GM23338 (cell line): ENCODE results near the gene HIVEP3. TPM values are rescaled to one million over a fixed set of nuclear protein-coding genes. Genes with fewer than 3 reads are reported as not detected.

Source experiments
- ATAC-seq: fragments of 200-7000 bp; cut with Tn5 transposase; 3 replicates; pipeline ENCODE4 v1.9.1; 2020
- DNase-seq: peaks from one replicate; pipeline ENCODE4 v3.0.0-alpha.2; 2015; ENCODE audit warnings: low spot score
- H2AFZ ChIP-seq: fragments of 200-600 bp; sonication (generic); 2 replicates; pipeline ENCODE4 v1.8.0; 2016; ENCODE audit warnings: antibody characterized with exemption, mild to moderate bottlenecking, moderate library complexity
- H3F3A ChIP-seq: fragments of 200-600 bp; sonication (generic); replicated peaks from 2 replicates; pipeline ENCODE4 v1.8.0; 2017; ENCODE audit warnings: antibody characterized with exemption, mixed run types, low read depth
- H3K27ac ChIP-seq: fragments of 200-600 bp; sonication (generic); 2 replicates; pipeline ENCODE4 v1.6.1; 2016; ENCODE audit warnings: low read depth
- H3K27me3 ChIP-seq: fragments of 200-600 bp; sonication (generic); 2 replicates; pipeline ENCODE4 v1.8.0; 2016; ENCODE audit warnings: mild to moderate bottlenecking, mixed run types, moderate library complexity; ENCODE audit not compliant: insufficient read depth
- H3K36me3 ChIP-seq: fragments of 200-600 bp; sonication (generic); 2 replicates; pipeline ENCODE4 v1.8.0; 2016; ENCODE audit warnings: mild to moderate bottlenecking; ENCODE audit not compliant: insufficient read depth
- H3K4me1 ChIP-seq: fragments of 200-600 bp; sonication (generic); 2 replicates; pipeline ENCODE4 v1.8.0; 2016; ENCODE audit warnings: mild to moderate bottlenecking, moderate library complexity; ENCODE audit not compliant: insufficient read depth
- H3K4me2 ChIP-seq: fragments of 200-600 bp; sonication (generic); 2 replicates; pipeline ENCODE4 v1.7.1; 2017; ENCODE audit warnings: mixed run types
- H3K4me3 ChIP-seq: fragments of 200-600 bp; sonication (generic); 2 replicates; pipeline ENCODE4 v1.6.1; 2016; ENCODE audit warnings: mixed run types
- H3K79me2 ChIP-seq: fragments of 200-600 bp; sonication (generic); replicated peaks from 2 replicates; pipeline ENCODE4 v1.8.0; 2017; ENCODE audit warnings: mild to moderate bottlenecking; ENCODE audit not compliant: insufficient read depth
- H3K9me2 ChIP-seq: fragments of 200-600 bp; sonication (generic); 2 replicates; pipeline ENCODE4 v1.8.0; 2017; ENCODE audit not compliant: insufficient read depth
- H4K20me1 ChIP-seq: fragments of 200-600 bp; sonication (generic); replicated peaks from 2 replicates; pipeline ENCODE4 v1.8.0; 2017; ENCODE audit warnings: mild to moderate bottlenecking; ENCODE audit not compliant: insufficient read depth
- H3K27ac Mint-ChIP-seq: 2 replicates; pipeline ENCODE4 v1.8.0; 2020; ENCODE audit warnings: inconsistent platforms, mild to moderate bottlenecking, moderate library complexity, mixed read lengths
- H3K27me3 Mint-ChIP-seq: 3 replicates; pipeline ENCODE4 v1.8.0; 2022; ENCODE audit warnings: low read depth, mild to moderate bottlenecking, moderate library complexity, mixed read lengths, inconsistent platforms; ENCODE audit not compliant: insufficient read depth, poor library complexity
- H3K36me3 Mint-ChIP-seq: 3 replicates; pipeline ENCODE4 v1.8.0; 2021; ENCODE audit warnings: low read depth, mild to moderate bottlenecking, inconsistent platforms, moderate library complexity, mixed read lengths
- H3K4me1 Mint-ChIP-seq: 3 replicates; pipeline ENCODE4 v1.8.0; 2020; ENCODE audit warnings: mild to moderate bottlenecking, inconsistent platforms, mixed read lengths
- H3K4me3 Mint-ChIP-seq: 3 replicates; pipeline ENCODE4 v1.8.0; 2021; ENCODE audit warnings: moderate library complexity, mild to moderate bottlenecking, inconsistent platforms, mixed read lengths
- H3K9me3 Mint-ChIP-seq: 3 replicates; pipeline ENCODE4 v1.8.0; 2020; ENCODE audit warnings: moderate library complexity, mild to moderate bottlenecking, inconsistent platforms, mixed read lengths
- CTCF ChIP-seq, 2 experiments: fragments of 200-600 bp in 1 of 2; sonication (generic) in 1 of 2; conservative IDR thresholded peaks; 2 replicates each; pipeline versions ENCODE4 v1.5.1 to v1.6.1; 2016 to 2017; ENCODE audit warnings: antibody characterized with exemption in 2 of 2, low read depth in 2 of 2, mild to moderate bottlenecking in 2 of 2, moderate library complexity in 1 of 2
- JUNB ChIP-seq: IDR thresholded peaks from one replicate; pipeline ENCODE4 v1.6.1; 2016; ENCODE audit warnings: antibody characterized with exemption; ENCODE audit not compliant: unreplicated experiment
- NANOG ChIP-seq: IDR thresholded peaks from 2 replicates; pipeline ENCODE4 v1.6.1; 2016; ENCODE audit warnings: antibody characterized with exemption, borderline replicate concordance
- STAT1 ChIP-seq: IDR thresholded peaks from one replicate; pipeline ENCODE4 v1.6.1; 2016; ENCODE audit warnings: antibody characterized with exemption; ENCODE audit not compliant: unreplicated experiment
- ZNF114 ChIP-seq: fragments of 250-450 bp; sonication (Bioruptor Pico); IDR thresholded peaks from 2 replicates; pipeline ENCODE4 v1.5.0; 2020; ENCODE audit warnings: mild to moderate bottlenecking, moderate library complexity
- ZNF331 ChIP-seq: fragments of 250-450 bp; sonication (Bioruptor Pico); IDR thresholded peaks from 2 replicates; pipeline ENCODE4 v1.5.0; 2020; ENCODE audit warnings: low read depth, mild to moderate bottlenecking, moderate library complexity
- ZNF462 ChIP-seq: fragments of 250-450 bp; sonication (Bioruptor Pico); IDR thresholded peaks from 2 replicates; pipeline ENCODE4 v1.5.0; 2020; ENCODE audit warnings: mild to moderate bottlenecking, moderate library complexity
- polyA plus RNA-seq: library from polyadenylated mRNA; unstranded; fragments of >200 nt; fragmentation: Nextera tagmentation; extraction: Ambion mirVana; gene quantifications from 2 replicates; pipeline ENCODE4 v1.2.1, GENCODE V29; 2016
- total RNA-seq: library from RNA; depleted of rRNA; stranded (reverse); fragments of >200 nt; shearing (Covaris generic); gene quantifications from 2 replicates; pipeline ENCODE4 v1.2.3, GENCODE V29; 2014

The HIVEP3 gene
- total and polyA plus RNA-seq, 2 experiments from 2014 or later = 0.14 to 0.24 TPM

- Histone ChIP-seq H3F3A (0 out of 2 replicates have a peak, but pooled peaks cover 5% of the 10 kb centered on the region), H3K9me2 (no peaks in the 10 kb centered on the region), H2AFZ (no peak overlapping the region), H4K20me1 (no peaks in the 10 kb centered on the region), H3K4me3 (no peak overlapping the region), H3K36me3 (no peaks in the 10 kb centered on the region), H3K79me2 (no peaks in the 10 kb centered on the region), H3K4me2 (no peak overlapping the region), H3K4me1 (peaks cover 12% of the 10 kb centered on the region; the same call in 1 of the 2 replicates), H3K27me3 (peaks cover 12% of the 10 kb centered on the region), H3K27ac (no peak overlapping the region)
- Mint-ChIP-seq H3K27me3 (peaks cover 23% of the 10 kb centered on the region), H3K36me3 (no peaks in the 10 kb centered on the region), H3K27ac (no peak overlapping the region), H3K4me1 (peaks cover 32% of the 10 kb centered on the region), H3K9me3 (no peaks in the 10 kb centered on the region), H3K4me3 (no peak overlapping the region)
- no peak for TF ChIP-seq ZNF114
- no peak for TF ChIP-seq STAT1
- no peak for TF ChIP-seq NANOG
- no peak for TF ChIP-seq ZNF462 (CRISPR knock-in tag)
- TF ChIP-seq CTCF (conservative IDR thresholded peaks at IDR 0.05; ENCODE audit: low read depth in 2 of 2) = no peak
- no peak for TF ChIP-seq ZNF331 (CRISPR knock-in tag)
- TF ChIP-seq JUNB = no peak
- no peak for DNase-seq
- ATAC-seq = no peak
These were observed 418.3 kb downstream of the HIVEP3 start for GRCh38 chr1:41500378-41500777.
